Dermis microvascular lymphatic vessel endothelial cell (primary cell): Measurements from ENCODE around the gene KPNA6. TPM values are rescaled to one million over a fixed set of nuclear protein-coding genes. Genes with fewer than 3 reads are reported as not detected.

ENCODE experiments used
- DNase-seq, 2 donors: peaks; one replicate each; pipeline versions ENCODE4 v3.0.0 to v3.0.0-alpha.2; 2010; ENCODE audit warnings: low read depth in 2 of 2
- total RNA-seq: library from RNA; depleted of rRNA; stranded (reverse); fragments of >200 nt; gene quantifications from 2 replicates; pipeline ENCODE4 v1.2.1, GENCODE V29; 2014

Gene KPNA6
- total RNA-seq, 1 donor from 2014 or later, result 27.1 TPM

GRCh38 chr1:32186491-32186890, 78.6 kb downstream of the KPNA6 start:
- no peak for DNase-seq

DNA sequence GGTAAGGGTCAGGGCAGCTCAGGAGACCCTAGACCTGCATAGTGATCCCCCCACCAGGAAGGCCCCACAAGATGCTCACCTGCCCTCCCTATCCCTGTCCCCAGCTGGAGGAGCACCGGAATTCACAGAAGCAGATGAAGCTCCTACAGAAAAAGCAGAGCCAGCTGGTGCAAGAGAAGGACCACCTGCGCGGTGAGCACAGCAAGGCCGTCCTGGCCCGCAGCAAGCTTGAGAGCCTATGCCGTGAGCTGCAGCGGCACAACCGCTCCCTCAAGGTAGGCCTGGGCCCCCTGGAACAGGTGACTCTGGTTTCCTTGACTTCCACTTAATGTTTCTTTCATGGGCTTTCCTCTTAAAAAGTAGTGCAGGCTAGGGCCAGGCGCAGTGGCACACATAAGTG, 80.0 kb downstream of the KPNA6 start:
- DNase-seq, result no peak

GRCh38 chr1:32192220-32192948, 84.5 kb downstream of the KPNA6 start:
- no peak for DNase-seq

DNA sequence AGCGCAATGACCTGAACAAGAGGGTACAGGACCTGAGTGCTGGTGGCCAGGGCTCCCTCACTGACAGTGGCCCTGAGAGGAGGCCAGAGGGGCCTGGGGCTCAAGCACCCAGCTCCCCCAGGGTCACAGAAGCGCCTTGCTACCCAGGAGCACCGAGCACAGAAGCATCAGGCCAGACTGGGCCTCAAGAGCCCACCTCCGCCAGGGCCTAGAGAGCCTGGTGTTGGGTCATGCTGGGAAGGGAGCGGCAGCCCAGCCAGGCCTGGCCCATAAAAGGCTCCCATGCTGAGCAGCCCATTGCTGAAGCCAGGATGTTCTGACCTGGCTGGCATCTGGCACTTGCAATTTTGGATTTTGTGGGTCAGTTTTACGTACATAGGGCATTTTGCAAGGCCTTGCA, 87.1 kb downstream of the KPNA6 start:
- no peak for DNase-seq

DNA sequence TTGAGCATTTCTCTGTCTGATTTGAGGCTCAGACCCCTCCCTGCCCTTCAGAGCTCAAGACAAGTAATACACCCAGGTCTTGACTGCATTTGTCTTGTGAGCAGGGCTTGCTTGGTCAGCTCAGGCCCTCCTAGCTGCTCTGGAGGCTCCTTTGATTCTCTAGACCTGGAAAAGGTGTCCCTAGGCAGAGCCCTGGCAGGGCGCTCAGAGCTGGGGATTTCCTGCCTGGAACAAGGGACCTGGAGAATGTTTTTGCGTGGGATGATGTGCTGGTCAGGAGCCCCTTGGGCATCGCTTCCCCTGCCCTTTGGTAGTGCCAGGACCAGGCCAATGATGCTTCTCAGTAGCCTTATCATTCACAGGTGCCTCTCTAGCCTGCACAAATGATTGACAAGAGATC, 87.7 kb downstream of the KPNA6 start:
- DNase-seq, result no peak

DNA sequence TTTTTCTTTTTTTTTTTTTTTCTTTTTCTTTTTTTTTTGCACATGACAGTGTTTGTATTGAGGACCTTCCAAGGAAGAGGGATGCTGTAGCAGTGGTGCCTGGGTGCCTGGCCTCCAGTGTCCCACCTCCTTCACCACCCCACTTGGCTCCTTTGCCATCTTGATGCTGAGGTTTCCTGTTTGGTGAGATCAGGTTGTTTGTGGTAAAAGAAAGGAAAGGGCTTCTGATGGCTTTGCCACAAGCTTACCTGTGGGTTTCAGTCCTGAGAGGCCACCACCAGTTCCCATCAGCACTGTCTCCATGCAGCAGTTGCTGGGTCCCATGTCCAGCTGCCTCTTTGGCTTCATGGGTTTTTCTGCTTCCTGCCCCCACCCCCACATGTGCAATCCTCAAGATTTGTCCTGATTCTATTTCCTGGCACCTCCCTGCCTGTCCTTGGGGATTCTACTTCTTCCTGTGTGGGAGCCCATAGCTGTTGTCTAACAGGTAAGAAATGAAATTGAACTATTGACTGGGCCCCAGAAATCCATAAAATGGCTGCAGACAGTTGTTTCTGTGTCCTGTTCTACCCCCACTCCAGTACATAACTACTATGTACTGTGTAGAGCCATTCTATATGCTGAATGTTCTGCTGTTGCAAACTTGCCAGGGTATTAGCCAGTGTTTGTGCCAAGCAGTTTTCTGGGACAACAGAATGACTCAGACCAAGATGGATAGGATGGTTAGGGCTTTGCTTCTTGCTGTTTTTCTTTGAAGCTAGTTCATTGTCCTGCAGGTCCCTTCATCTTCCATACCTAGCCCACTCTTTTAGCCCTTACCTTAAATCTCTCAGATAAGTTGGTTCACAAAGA, 88.3 kb downstream of the KPNA6 start:
- DNase-seq, result no peak

DNA sequence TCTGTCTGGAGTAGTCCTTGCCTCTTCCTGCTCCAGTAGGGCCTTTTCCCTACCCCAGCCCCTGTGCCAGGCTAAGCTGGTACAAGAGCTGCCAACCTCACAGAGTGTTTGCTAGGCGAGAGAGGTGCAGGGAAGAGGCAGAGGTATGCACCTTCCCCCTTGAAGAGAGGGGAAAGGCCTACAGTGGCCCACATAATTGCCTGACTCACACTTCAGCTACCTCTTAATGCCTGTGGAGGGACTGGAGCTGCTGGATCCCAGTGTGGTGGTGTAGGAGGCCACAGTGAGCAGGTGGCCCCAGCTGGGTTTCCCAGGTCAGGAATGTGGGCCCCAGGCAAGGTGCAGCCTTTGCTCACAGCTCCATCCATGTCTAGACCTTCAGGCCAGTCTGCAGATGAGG, 89.2 kb downstream of the KPNA6 start:
- no peak for DNase-seq

DNA sequence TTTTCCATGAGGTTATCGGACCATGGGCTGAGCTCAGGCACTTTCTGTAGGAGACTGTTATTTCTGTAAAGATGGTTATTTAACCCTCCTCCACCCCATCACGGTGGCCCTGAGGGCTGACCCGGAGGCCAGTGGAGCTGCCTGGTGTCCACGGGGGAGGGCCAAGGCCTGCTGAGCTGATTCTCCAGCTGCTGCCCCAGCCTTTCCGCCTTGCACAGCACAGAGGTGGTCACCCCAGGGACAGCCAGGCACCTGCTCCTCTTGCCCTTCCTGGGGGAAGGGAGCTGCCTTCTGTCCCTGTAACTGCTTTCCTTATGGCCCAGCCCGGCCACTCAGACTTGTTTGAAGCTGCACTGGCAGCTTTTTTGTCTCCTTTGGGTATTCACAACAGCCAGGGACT, 90.0 kb downstream of the KPNA6 start:
- DNase-seq, result no peak

DNA sequence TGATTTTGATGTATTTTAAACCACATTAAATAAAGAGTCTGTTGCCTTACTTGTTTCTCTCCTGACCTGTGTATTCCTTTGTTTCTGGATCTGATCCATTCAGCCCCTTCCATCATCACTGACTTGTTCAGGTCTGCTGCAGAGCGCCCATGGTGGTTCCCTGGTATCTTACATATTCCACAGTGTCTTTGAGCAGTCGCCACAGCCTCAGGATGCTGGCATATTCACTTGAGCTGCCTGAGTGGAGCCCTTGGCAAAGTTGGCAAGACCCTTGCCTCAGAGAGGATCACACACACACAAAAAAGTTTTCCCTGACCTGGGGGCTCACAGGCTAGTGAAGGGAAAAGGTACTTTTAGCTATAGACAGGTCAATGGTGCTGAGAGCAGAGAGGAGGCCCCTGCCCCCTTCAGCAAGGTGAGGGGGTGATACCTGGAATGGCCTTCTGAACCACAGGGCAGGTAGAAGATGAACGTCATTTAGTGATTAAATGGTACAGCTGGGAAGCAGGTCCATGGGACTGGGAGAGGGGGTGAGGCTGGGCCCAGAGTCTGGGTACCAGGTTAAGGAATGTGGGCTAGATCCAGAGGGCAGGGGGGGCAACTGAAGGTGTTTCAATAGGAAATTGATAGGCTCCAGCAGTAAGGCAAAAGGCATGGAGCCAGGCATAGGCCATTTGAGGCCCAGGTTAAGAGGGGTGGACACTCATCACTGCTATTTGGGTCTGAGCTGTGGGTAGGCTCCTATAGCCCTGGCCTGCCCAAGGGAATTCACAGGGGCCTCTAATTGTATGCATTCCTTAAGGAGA, 90.6 kb downstream of the KPNA6 start:
- DNase-seq, result no peak

GRCh38 chr1:32199043-32199716, 91.3 kb downstream of the KPNA6 start:
- no peak for DNase-seq

GRCh38 chr1:32199717-32200072, 91.8 kb downstream of the KPNA6 start:
- no peak for DNase-seq

GRCh38 chr1:32200226-32201010, 92.6 kb downstream of the KPNA6 start, which contains the start of gene CCDC28B:
TSS of gene CCDC28B (plus strand) at chr1:32200595. CDS start at chr1:32201936, 1,341 bp downstream.
- DNase-seq, result peak in 1 of 2 donors; percentile 41

DNA sequence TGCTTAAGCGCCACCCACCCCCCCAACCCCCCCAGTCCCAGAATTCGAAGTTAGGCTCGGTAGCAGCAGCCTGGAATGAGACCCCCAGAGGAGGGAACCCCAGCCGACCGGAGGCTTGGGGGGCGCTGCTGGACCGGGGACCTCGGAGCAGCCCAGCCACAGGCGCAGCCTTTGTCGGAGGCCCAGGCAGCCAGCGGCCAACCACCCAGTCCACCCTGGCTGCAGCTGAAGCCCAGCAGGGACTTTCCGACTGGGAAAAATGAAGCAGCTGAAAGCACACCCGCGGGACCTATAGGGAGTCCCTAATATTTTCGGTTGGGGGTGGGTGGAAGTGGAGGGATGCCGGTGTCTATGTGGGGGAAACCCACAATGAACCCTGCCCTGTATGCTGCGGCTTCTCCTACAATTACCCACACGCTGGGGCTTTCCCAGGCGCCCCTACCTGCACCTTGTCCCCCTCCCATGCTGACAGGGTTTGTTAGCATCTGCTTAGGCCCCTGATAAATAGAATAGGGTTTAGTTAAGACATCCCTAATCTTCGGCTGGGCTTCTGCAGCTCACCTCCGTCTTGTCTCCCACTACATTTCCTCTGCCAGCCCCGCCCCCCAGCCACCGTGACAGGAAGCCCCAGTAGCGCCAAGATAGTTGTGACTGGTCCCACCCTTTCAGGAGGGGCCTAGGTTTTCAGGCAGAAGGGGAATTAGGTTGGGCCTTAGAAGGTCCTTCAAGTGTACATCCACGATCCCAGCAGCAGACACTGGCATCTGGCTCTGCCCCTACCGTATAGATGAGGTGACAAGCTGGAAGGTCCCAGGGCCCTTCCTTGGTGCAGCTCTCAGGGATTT, 93.4 kb downstream of the KPNA6 start:
- peak; percentile 60 to 75 for DNase-seq

DNA sequence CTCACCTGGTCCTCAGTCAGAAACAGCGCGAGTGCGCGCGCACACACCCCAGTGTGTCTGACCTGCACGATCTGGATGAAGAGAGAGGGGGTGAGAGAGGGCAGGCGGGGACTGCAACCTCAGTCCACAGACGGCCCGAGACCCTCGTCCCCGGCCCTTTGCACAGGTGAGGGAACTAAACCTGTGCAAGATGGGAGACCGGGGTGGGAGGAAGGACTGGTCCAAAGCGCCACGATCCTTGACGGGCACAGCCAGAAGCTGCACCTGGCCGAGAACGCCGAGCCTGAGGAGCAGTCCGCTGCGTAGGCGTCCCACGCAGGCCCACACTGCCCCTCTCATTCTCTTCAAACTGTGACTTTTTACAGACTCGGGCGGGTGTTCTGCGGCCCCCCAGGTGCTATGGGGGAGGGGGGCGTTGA, 97.1 kb downstream of the KPNA6 start:
- no peak for DNase-seq

GRCh38 chr1:32205401-32206370, 97.8 kb downstream of the KPNA6 start, which contains the start of gene IQCC:
TSS of gene IQCC (plus strand) at chr1:32205671. CDS start at chr1:32205682, 11 bp downstream.
- peak; percentile 66 to 84 for DNase-seq

DNA sequence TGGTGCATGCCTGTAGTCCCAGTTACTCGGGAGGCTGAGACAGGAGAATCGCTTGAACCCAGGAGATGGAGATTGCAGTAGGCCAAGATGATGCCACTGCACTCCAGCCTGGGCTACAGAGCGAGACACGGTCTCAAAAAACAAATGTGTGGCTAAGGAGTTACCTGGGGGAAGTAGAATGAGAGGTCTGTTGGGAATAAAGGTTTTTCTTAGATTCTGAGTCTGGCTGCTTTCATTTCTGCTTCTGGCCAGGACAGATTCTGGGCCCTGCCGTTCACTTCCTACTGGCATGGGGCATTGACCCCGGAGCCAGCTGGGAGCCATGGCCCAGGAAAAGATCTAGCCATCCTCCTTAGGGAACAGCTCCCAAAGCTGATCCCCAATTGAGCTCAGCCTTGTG, 100.6 kb downstream of the KPNA6 start:
- DNase-seq, result no peak

- DNase-seq, result no peak
Measured at GRCh38 chr1:32208891-32209328, 101.1 kb downstream of the KPNA6 start, which contains the start of gene DCDC2B. TSS of gene DCDC2B (plus strand) at chr1:32209089. CDS start at chr1:32209094, 5 bp downstream.
